Activated CD8-positive, alpha-beta memory T cell treated with anti-CD3 and anti-CD28 coated beads, Interleukin-2, amount 50 U/mL, for 24 hours (primary cell): ENCODE results near the gene CDKN2B-AS1.
"Not testable (repeated sequence)": the region's sequence is repeated elsewhere in the genome, so short reads cannot be mapped to it uniquely, and the experiment has no call there.

ENCODE experiments used
- DNase-seq: peaks from one replicate; pipeline ENCODE4 v3.0.0-alpha.2; 2020; ENCODE audit errors: extremely low read depth

Gene CDKN2B-AS1

GRCh38 chr9:21994556-21995005 is at the start of gene CDKN2B-AS1:
Gene CDKN2B-AS1 (plus strand): TSS chr9:21994791.
- DNase-seq = no peak

DNA sequence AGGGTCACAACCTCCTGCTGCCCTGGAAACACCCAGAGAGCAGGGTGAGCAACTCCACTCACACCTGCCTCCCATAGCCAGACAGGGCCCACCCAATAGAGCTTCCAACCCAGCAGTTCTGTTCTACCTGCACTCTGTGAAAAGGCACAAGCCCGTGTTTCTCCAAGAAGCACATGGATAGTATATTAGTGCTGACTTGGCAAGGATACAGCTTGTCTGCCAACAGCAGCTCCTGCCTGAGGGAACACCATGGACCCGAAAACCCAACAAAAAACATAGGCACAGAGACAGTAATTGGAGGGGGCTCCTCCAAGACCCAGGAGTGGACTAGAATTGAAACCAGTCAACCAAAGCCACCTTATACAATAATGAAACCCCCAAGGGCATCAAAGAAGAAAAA is 49.0 kb upstream of the CDKN2B-AS1 start:
- DNase-seq = no peak

- DNase-seq = no peak
These were observed 35.8 kb upstream of the CDKN2B-AS1 start for GRCh38 chr9:21958833-21959232.

DNA sequence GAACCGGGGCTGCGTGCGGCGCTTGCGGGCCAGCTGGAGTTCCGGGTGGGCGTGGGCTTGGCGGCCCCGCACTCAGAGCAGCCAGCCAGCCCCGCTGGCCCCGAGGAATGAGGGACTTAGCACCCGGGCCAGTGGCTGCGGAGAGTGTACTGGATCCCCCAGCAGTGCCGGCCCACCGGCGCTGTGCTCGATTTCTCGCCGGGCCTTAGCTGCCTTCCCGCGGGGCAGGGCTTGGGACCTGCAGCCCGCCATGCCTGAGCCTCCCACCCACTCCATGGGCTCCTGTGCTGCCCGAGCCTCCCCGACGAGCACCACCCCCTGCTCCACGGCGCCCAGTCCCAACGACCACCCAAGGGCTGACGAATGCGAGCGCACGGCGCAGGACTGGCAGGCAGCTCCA is 35.3 kb upstream of the CDKN2B-AS1 start:
- not testable (repeated sequence) for DNase-seq

DNA sequence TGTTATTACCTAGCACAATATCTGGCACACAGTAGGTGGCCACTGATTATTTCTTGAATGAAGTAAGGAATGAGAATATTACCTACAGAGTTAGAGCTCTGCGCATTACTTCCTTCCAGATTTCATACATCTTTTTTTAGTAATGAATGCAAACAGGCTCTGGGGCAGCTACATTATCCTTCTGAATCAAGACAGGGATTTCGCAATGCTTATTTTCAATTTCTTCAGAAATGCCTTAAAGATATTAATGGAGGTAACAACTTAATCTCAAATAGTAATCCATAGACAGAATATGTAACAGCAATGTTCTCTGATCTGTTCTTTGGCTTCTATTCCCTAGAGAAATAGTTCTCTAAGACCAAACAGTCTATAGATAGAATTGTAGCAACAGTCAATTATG is 33.0 kb upstream of the CDKN2B-AS1 start:
- DNase-seq = no peak

- no peak for DNase-seq
These were observed 29.6 kb upstream of the CDKN2B-AS1 start for GRCh38 chr9:21964925-21965385.

- DNase-seq = no peak
These were observed 29.1 kb upstream of the CDKN2B-AS1 start for GRCh38 chr9:21965401-21965951.

DNA sequence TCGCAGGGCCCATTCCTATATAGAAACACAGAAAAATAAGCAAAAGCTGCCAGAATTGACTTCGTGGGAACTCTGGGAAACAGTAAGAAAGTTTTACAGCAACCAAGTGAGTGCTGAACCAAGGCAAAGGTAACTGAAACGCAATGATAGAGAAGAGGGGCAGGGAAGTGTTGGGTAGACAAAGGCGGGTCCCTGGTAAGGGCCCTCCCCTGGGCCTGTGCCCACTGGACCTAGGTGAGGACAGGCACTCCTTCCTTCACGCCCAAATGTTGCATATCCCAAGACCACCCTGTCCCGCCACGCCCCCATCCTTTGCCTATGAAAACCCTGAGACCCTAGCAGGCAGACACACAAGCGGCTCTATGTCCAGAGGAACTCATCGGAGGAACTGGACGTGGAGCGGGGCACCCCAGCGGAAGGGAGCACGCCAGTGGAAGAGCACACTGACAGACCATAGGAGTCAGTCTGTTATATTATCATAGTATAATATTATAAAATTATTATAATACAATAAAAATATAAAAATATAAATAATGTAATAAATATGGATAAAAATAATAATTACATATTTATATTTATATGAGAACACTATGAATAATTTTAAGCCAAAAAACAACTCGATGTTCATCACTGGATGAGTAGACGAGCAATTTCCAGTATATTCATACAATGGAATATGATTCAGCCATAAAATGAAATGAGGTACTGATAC is 28.3 kb upstream of the CDKN2B-AS1 start:
- DNase-seq = no peak

- DNase-seq = no peak
These were observed 27.4 kb upstream of the CDKN2B-AS1 start for GRCh38 chr9:21967169-21967568.

DNA sequence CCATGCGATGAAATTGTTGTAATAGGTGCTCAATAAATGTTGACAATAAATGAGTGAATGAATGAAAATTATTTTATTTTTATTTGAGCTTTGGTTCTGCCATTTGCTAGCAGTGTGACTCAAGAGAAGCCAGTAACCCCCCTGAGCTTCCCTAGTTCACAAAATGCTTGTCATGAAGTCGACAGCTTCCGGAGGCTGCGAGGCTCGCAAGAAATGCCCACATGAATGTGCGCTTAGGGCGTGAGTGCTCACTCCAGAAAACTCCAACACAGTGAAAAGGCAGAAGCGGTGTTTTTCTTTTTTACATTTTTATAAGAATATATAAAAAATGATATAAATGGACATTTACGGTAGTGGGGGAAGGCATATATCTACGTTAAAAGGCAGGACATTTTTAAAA is 26.9 kb upstream of the CDKN2B-AS1 start:
- DNase-seq = no peak

GRCh38 chr9:21968331-21969010 is 26.1 kb upstream of the CDKN2B-AS1 start:
- no peak for DNase-seq

GRCh38 chr9:21969011-21969940 is 25.3 kb upstream of the CDKN2B-AS1 start:
- no peak for DNase-seq

- no peak for DNase-seq
These were observed 24.4 kb upstream of the CDKN2B-AS1 start for GRCh38 chr9:21969951-21970799.

DNA sequence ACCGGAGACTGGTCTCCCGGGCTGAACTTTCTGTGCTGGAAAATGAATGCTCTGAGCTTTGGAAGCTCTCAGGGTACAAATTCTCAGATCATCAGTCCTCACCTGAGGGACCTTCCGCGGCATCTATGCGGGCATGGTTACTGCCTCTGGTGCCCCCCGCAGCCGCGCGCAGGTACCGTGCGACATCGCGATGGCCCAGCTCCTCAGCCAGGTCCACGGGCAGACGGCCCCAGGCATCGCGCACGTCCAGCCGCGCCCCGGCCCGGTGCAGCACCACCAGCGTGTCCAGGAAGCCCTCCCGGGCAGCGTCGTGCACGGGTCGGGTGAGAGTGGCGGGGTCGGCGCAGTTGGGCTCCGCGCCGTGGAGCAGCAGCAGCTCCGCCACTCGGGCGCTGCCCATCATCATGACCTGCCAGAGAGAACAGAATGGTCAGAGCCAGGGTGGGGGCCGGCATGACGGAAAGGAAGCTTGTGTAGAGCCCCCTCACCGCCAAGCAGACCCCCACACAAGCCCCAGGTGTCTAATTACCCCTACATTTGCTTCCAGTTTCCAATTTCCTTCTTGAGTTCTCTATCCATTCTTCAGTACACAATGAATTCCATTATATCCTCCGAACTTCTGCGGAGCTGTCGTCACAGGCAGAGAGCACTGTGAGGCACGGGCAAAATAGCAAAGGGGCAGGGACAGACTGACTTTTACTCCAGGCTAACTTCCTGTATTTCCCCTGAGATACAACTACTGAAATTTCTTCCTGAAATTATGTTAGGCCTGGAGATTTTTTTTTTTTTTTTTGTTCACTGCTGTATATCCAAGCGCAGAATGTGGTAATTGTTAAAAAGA is 23.6 kb upstream of the CDKN2B-AS1 start:
- DNase-seq = no peak

DNA sequence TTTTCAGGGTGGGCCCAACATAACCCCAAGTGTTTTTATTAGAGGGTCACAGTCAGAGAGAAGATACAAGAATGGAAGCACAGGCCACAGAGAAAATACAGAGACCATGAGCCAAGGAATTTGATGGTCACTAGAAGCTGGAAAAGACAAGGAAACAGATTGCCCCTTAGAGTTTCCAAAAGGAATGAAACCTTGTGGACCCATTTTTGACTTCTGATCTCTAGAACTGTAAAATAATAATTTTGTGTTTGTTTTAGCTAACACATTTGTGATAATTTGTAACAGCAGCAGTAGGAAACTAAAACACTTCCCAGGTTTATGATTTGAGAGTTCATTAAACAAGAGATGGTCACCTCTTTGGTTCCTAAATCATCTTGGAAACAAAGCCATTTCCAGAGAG is 22.2 kb upstream of the CDKN2B-AS1 start:
- no peak for DNase-seq

DNA sequence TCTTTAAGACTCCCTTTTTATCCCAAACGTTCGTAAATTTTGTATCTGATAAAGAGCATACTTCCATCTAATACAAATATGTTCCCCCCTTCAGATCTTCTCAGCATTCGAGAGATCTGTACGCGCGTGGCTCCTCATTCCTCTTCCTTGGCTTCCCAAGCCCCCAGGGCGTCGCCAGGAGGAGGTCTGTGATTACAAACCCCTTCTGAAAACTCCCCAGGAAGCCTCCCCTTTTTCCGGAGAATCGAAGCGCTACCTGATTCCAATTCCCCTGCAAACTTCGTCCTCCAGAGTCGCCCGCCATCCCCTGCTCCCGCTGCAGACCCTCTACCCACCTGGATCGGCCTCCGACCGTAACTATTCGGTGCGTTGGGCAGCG is 20.3 kb upstream of the CDKN2B-AS1 start:
- DNase-seq = no peak

- DNase-seq = no peak
These were observed 19.7 kb upstream of the CDKN2B-AS1 start for GRCh38 chr9:21974722-21975409.

GRCh38 chr9:21976334-21976875 is 18.2 kb upstream of the CDKN2B-AS1 start:
- DNase-seq = no peak

GRCh38 chr9:21982391-21982790 is 12.2 kb upstream of the CDKN2B-AS1 start:
- DNase-seq = no peak
